Endothelial cell of umbilical vein (primary cell): Measurements from ENCODE around the gene UCKL1. TPM values are rescaled to one million over a fixed set of nuclear protein-coding genes. Genes with fewer than 3 reads are reported as not detected.

Experiments
- BruUV-seq: library from RNA; stranded (reverse); fragments of 400-500 nt; replicated peaks from 2 replicates; lab custom pipeline; 2021; lab: Mats Ljungman, UMichigan
- CTCF ChIA-PET: fragments of 300-600, 350-600 bp; sonication (Branson Sonifier 250); formaldehyde crosslinking; loops from one replicate; lab custom pipeline; 2021; ENCODE audit warnings: antibody characterized with exemption, inconsistent platforms; lab: Charles Lee
- POLR2A ChIA-PET: fragments of 300-600, 350-600 bp; sonication (Branson Sonifier 250); formaldehyde crosslinking; loops from one replicate; lab custom pipeline; 2021; ENCODE audit warnings: antibody characterized with exemption, inconsistent platforms; lab: Charles Lee
- DNase-seq: peaks from one replicate; pipeline ENCODE4 v3.0.0-alpha.2; 2011; ENCODE audit warnings: low read depth, low spot score
- FAIRE-seq: peaks from 2 replicates; lab custom pipeline; 2011; peaks lifted over from hg19 to GRCh38; lab: Jason Lieb, UNC
- H2AFZ ChIP-seq: 2 replicates; pipeline ENCODE4 v1.6.0; 2012; ENCODE audit warnings: low read depth, low read length, control low read depth, inconsistent platforms
- H3K27ac ChIP-seq: 2 replicates; pipeline ENCODE4 v1.5.1; 2011; ENCODE audit warnings: low read depth, mild to moderate bottlenecking, control low read depth, low read length, moderate library complexity; ENCODE audit not compliant: insufficient read depth
- H3K27me3 ChIP-seq, 2 experiments: 2 replicates each; pipeline versions ENCODE4 v1.6.0 to v1.6.1; 2011; ENCODE audit warnings: low read length in 2 of 2, mixed read lengths in 1 of 2; ENCODE audit not compliant: control insufficient read depth in 2 of 2, insufficient read depth in 2 of 2
- H3K36me3 ChIP-seq, 2 experiments: 2 replicates in 1 of 2; 3 replicates in 1 of 2; pipeline ENCODE4 v1.5.1; 2011; ENCODE audit warnings: low read length in 2 of 2, mild to moderate bottlenecking in 1 of 2, moderate library complexity in 1 of 2; ENCODE audit not compliant: control insufficient read depth in 2 of 2, insufficient read depth in 2 of 2; ENCODE audit errors: extremely low read depth in 1 of 2
- H3K4me1 ChIP-seq: 3 replicates; pipeline ENCODE4 v1.5.1; 2011; ENCODE audit warnings: mild to moderate bottlenecking, low read length; ENCODE audit not compliant: control insufficient read depth, insufficient read depth; ENCODE audit errors: extremely low read depth
- H3K4me2 ChIP-seq: 2 replicates; pipeline ENCODE4 v1.6.1; 2011; ENCODE audit warnings: low read length, control low read depth, mixed read lengths; ENCODE audit not compliant: insufficient read depth
- H3K4me3 ChIP-seq, 3 experiments: fragments of 200-600 bp in 1 of 3; sonication (generic), shearing (Covaris generic) in 1 of 3; replicated peaks in 1 of 3; 2 replicates each; pipeline ENCODE4 v1.5.1; 2011 to 2016; ENCODE audit warnings: control low read depth in 3 of 3, low read length in 3 of 3, mild to moderate bottlenecking in 2 of 3, inconsistent platforms in 1 of 3, low read depth in 1 of 3, moderate library complexity in 1 of 3; ENCODE audit not compliant: insufficient read depth in 1 of 3
- H3K79me2 ChIP-seq: 2 replicates; pipeline ENCODE4 v1.6.0; 2012; ENCODE audit warnings: low read length, inconsistent platforms; ENCODE audit not compliant: control insufficient read depth, insufficient read depth
- H3K9ac ChIP-seq: replicated peaks from 2 replicates; pipeline ENCODE3; 2011; ENCODE audit warnings: low read length, control low read depth; ENCODE audit not compliant: insufficient read depth; ENCODE audit errors: extremely low read depth
- H3K9me1 ChIP-seq: replicated peaks from 3 replicates; pipeline ENCODE4 v1.6.0; 2011; ENCODE audit warnings: mild to moderate bottlenecking, low read length; ENCODE audit not compliant: control insufficient read depth, insufficient read depth; ENCODE audit errors: extremely low read depth
- H3K9me3 ChIP-seq: replicated peaks from 2 replicates; pipeline ENCODE4 v1.5.1; 2012; ENCODE audit warnings: low read length, inconsistent platforms; ENCODE audit not compliant: control insufficient read depth, insufficient read depth
- H4K20me1 ChIP-seq: replicated peaks from 2 replicates; pipeline ENCODE3; 2011; ENCODE audit warnings: mild to moderate bottlenecking, low read length; ENCODE audit not compliant: control insufficient read depth, insufficient read depth; ENCODE audit errors: extremely low read depth
- CTCF ChIP-seq, 2 donors: IDR thresholded peaks; 1 replicate in 1 of 2; 2 replicates in 1 of 2; pipeline ENCODE4 v1.5.1; 2011; ENCODE audit warnings: low read length in 2 of 2, mild to moderate bottlenecking in 2 of 2, moderate library complexity in 2 of 2, control low read depth in 1 of 2, inconsistent platforms in 1 of 2, low read depth in 1 of 2; ENCODE audit not compliant: insufficient read depth in 1 of 2; ENCODE audit errors: extremely low read depth in 1 of 2
- EZH2 ChIP-seq: IDR thresholded peaks from 2 replicates; pipeline ENCODE4 v1.6.1; 2012; ENCODE audit warnings: borderline replicate concordance, low read depth, mild to moderate bottlenecking, moderate library complexity, low read length, inconsistent platforms; ENCODE audit not compliant: severe bottlenecking
- FOS ChIP-seq: IDR thresholded peaks from 2 replicates; pipeline ENCODE4 v1.6.1; 2011; ENCODE audit warnings: mild to moderate bottlenecking, low read length, moderate library complexity, borderline replicate concordance; ENCODE audit not compliant: insufficient read depth
- JUN ChIP-seq: IDR thresholded peaks from 2 replicates; pipeline ENCODE4 v1.6.1; 2011; ENCODE audit warnings: borderline replicate concordance, low read depth; ENCODE audit not compliant: insufficient read length, insufficient read depth
- MAX ChIP-seq: IDR thresholded peaks from 2 replicates; pipeline ENCODE4 v1.6.1; 2011; ENCODE audit not compliant: insufficient read depth, insufficient read length
- MYC ChIP-seq: IDR thresholded peaks from one replicate; pipeline ENCODE4 v1.6.1; 2011; ENCODE audit warnings: mild to moderate bottlenecking, low read depth, low read length
- POLR2A ChIP-seq: IDR thresholded peaks from 2 replicates; pipeline ENCODE4 v1.6.1; 2012; ENCODE audit warnings: low read depth, mild to moderate bottlenecking, control low read depth, low read length
- POLR2AphosphoS5 ChIP-seq: IDR thresholded peaks from 2 replicates; pipeline ENCODE4 v1.6.1; 2012; ENCODE audit warnings: low read depth, mild to moderate bottlenecking, control low read depth, low read length, moderate library complexity; ENCODE audit not compliant: insufficient read depth
- dilution Hi-C: fragments of 300-500 bp; cut with MboI; formaldehyde crosslinking; loops from one replicate; pipeline ENCODE4 v1.15.0; 2019; ENCODE audit warnings: low sequenced_read_pairs; ENCODE audit not compliant: extremely low pct_ligation_motif_present
- intact Hi-C: fragments of 100-400 bp; cut with micrococcal nuclease; formaldehyde crosslinking; loops from one replicate; pipeline ENCODE4 v1.10.0; 2022
- polyA plus RNA-seq, 4 experiments: library from polyadenylated mRNA; depleted of rRNA in 3 of 4; stranded (reverse) in 3 of 4; unstranded in 1 of 4; fragments of >200 nt; gene quantifications; 2 replicates each; pipeline versions ENCODE4 v1.2.1 to v1.2.3, GENCODE V29; 2011 to 2012; ENCODE audit warnings: missing spikeins in 1 of 4
- total RNA-seq: library from RNA; stranded (reverse); gene quantifications from 2 replicates; pipeline ENCODE4 v1.2.3, GENCODE V29; 2021

UCKL1 gene
- total and polyA plus RNA-seq, 2 donors (not counting 3 experiments of a cell fraction or from before 2014, with no cell fraction given) = 51.1 to 78.8 TPM

GRCh38 chr20:63929071-63929470, 27.1 kb downstream of the UCKL1 start:
- TF ChIP-seq POLR2AphosphoS5 (no peak), CTCF (IDR thresholded peaks at IDR 0.05; ENCODE audit: extremely low read depth in 1 of 2, insufficient read depth in 1 of 2, low read depth in 1 of 2, low read length in 2 of 2) (no peak), POLR2A (no peak), JUN (no peak), FOS (no peak), EZH2 (no peak)
- no peaks in the 10 kb centered on the region for H3K27me3 ChIP-seq
- intact Hi-C loops (no loop called here), dilution Hi-C loops (no loop called here)
- H3K4me1 ChIP-seq = no peaks in the 10 kb centered on the region
- H3K79me2 ChIP-seq = peaks cover 49% of the 10 kb centered on the region
- no peak overlapping the region for H3K4me2 ChIP-seq
- H3K36me3 ChIP-seq = peaks cover 11 to 45% of the 10 kb centered on the region in 2 experiments
- DNase-seq (no peak), FAIRE-seq (no peak)
- no peak overlapping the region for H3K9ac ChIP-seq
- H3K9me3 ChIP-seq = no peaks in the 10 kb centered on the region
- H3K9me1 ChIP-seq = no peaks in the 10 kb centered on the region
- no peak overlapping the region for H2AFZ ChIP-seq
- H3K27ac ChIP-seq = no peak overlapping the region
- POLR2A ChIA-PET = no interaction called here
- no peak overlapping the region for H3K4me3 ChIP-seq
- no TSS peak for BruUV-seq
- peaks cover 7% of the 10 kb centered on the region for H4K20me1 ChIP-seq
- CTCF ChIA-PET = no interaction called here

GRCh38 chr20:63926298-63926697, 29.9 kb downstream of the UCKL1 start:
- CTCF ChIA-PET = interaction anchor here (0.8 kb wide), 1 partner anchor 151 kb away, joined by 3 read pairs; no protein-coding TSS in a partner anchor
- no peak overlapping the region for H3K27ac ChIP-seq

More at GRCh38 chr20:63926298-63926697, 29.9 kb downstream of the UCKL1 start:
- POLR2A ChIA-PET = no interaction called here
- DNase-seq (no peak), FAIRE-seq (no peak)
- Histone ChIP-seq H3K4me3 (no peak overlapping the region), H3K79me2 (peaks cover 61% of the 10 kb centered on the region), H3K36me3 (peaks cover 10 to 26% of the 10 kb centered on the region in 2 experiments), H3K4me1 (no peaks in the 10 kb centered on the region), H3K27me3 (no peaks in the 10 kb centered on the region), H3K4me2 (no peak overlapping the region), H2AFZ (no peak overlapping the region), H3K9ac (no peak overlapping the region), H3K9me3 (no peaks in the 10 kb centered on the region), H4K20me1 (peaks cover 8% of the 10 kb centered on the region), H3K9me1 (no peaks in the 10 kb centered on the region)
- TF ChIP-seq MAX (no peak), MYC (no peak)
- intact Hi-C loops (no loop called here), dilution Hi-C loops (no loop called here)
- no TSS peak for BruUV-seq
